ENCODE measurements around the gene SLC16A1.
"Not testable (repeated sequence)": the region's sequence is repeated elsewhere in the genome, so short reads cannot be mapped to it uniquely, and the experiment has no call there.

The SLC16A1 gene

DNA sequence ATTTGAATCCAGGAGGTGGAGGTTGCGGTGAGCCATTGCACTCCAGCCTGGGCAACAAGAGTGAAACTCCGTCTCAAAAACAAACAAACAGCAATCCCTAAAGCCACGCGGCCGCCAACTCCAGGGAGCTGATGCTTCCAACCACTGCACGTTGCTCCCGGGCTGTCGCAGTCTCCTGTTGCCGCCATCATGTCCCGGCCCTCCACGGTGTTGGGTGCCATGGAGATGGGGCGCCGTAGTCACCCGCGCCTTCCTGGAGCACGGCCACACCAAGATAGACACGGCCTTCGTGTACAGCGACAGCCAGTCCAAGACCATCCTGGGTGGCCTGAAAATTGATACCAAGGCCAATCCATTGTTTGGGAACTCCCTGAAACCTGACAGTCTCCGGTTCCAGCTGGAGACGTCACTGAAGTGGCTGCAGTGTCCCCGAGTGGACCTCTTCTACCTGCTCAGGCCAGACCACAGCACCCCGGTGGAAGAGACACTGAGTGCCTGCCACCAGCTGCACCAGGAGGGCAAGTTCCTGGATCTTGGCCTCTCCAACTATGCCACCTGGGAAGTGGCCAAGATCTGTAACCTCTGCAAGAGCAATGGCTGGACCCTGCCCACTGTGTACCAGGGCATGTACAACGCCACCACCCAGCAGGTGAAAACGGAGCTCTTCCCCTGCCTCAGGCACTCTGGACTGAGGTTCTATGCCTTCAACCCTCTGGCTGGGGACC lies 32.6 kb downstream of the SLC16A1 start:
- DNase-seq = no peak

DNA sequence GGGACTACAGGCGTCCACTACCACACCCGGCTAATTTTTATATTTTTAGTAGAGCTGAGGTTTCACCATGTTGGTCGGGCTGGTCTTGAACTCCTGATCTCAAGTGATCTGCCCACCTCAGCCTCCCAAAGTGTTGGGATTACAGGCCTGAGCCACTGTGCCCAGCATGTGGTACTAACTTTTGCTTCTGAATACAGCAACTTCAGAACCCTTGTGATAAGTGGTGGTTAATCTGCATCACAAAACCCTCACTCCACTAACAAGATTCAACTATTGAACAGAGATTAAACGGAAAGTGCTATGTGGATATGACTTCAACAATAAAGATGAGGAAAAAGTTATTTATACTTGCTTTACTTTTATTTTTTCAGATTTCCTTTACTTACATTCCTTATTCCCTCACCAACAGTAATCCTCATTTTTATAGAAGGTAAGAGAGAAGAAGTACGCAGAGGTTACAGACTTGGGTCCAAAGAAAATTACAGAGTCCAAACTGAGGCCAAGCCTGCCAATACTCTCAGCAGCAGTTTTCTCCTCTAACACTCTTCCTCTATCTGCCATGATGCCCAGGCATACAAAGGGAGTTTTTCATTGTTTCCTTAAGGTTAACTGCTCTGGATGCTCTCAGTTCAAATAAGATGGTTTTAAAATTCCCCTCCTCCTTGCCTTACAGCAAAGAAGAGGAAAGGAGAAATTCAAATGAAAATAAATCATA lies 44.3 kb downstream of the SLC16A1 start:
- DNase-seq = no peak

DNA sequence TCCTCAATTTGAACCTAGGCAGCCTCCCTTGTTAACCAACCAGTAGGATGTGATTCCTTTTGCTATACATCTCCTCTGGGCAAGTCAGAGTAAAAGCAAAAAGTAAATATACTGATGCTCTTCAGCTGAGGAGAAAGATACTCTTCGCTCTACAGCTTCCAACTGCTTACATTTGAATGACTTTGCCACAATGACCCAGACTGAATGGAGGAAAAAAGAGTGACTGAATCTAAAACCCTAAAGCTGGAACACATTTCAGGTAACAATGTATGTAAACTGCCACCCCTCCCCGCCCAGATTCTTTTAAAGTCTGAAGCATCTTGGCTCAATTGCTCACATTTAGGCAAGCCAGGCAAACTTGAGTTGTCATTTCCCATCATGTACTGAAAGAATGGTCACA lies 46.1 kb downstream of the SLC16A1 start:
- DNase-seq = no peak

DNA sequence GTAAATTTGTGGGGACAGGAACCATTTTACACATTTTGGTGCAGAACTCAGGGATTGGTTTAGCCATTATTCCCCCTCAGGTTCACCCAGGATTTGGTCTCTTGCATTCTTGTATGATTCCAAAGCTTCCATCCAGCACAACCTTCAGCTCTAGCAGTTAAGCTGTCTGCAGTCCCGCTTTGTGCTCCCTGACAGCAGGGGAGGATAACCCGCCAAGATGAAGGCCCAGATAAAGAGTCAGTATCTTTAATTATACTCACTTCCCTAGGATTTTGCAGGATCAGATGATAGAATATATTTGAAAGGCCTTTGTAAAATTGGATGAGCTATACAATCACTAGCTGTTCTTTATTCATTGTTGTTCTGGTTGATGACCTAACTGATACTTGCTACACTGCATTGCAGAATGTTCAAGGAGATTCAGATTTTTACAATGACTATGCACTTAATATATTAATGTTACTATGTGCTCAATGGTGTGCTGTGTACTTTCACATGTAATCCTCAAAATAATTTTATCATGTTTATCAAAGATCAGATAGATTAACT lies 49.8 kb downstream of the SLC16A1 start:
- no peak for DNase-seq

DNA sequence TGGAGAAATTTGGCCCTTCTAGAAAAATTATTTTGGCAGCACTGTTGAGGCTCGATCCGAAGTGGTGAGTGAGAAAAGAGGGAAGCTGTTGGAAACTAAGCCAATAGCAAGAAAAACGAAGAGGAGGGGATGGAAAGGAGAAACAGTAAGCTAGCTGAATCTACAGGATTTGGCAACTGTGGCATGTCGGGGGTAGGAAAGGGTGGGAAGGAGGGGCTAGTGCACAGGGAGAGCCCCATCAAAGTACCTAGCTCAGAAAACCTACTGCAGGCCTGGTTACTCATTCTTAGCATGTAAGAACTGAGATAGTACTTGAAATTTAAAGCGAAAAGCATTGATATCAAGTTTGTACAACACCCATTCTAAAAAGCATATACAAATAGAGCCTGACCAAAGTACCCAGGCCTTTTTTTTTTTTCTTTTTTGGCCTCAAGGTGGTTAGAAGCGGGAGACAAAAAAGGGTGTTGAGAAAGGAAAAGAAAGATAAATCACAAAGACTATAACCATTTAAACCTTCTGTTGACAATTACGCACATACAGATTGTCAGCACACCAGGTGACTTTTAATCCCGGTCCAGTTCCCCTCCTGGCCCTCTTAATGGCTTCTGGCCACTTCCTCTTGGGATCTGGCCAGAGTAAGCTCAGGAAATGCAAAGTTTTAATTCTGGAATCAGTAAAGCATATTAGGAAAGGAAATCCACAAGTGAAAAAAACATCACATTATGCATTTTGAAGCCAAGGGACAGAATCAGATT lies 50.4 kb downstream of the SLC16A1 start:
- peak; percentile 40 for DNase-seq

DNA sequence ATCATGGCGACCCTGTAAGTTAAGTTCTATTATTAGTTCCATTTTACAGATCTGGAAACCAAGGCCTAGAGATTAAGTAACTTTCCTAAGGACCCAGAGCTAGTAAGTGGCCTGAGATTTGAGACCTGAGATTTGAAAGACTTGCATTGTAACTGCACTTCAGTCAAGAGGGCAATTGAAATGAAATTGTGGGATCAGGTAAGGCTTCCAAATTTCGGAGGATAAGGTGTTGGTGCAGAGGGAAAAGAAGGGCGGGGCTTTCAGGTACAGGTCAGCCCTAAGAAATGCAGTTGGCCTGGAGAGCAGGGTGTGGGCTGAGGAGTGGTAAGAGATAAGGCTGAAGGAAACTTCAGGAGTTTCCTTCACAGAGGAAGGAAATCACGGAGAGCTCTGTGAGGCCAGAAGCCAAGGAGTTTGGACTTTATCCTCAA lies 51.1 kb downstream of the SLC16A1 start:
- no peak for DNase-seq

DNA sequence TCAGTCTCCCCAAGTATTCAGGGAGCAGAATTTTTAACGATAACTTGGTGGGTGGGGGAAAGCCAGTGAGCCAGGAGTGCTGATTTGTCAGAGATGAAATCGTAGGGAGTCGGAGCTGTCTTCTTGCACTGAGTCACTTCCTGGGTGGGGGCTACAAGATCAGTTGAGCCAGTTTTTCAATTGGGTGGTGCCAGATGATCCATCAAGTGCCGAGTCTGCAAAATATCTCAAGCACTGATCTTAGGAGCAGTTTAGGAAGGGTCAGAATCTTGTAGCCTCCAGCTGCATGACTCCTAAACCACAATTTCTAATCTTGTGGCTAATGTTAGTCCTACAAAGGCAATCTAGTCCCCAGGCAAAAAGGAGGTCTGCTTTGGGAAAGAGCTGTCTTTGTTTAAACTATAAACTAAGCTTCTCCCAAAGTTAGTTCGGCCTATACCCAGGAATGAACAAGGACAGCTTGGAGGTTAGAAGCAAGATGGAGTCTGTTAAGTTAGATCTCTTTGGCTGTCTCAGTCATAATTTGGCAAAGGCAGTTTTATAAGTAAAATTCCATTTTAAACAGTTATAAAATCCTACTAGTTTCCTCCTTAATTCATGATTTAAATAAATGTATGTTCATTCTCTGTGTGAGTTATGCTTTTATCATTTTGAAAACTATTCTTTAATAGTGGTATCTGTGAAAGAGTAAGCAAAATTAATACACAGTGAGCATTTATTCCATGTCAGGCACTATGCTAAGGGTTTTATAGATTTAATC lies 51.7 kb downstream of the SLC16A1 start:
- no peak for DNase-seq

DNA sequence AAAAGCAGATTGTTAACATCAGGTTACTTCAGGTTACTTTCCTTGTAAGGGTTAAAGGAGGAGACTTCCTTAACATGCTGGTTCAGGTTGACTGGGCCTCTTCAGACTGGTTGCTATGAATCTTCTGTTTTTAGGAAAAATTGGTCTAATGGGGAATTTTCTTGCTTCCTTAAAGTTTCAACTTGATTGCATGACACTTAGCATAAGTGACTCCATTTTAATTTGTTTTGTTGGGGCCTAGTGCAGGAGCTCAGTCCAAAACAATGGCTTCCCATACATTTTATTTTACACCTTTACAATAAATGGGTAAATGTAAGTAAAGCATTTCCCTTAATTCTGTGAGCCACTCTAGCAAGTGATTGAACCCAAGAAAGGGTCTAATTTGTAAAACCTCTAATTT lies 53.8 kb downstream of the SLC16A1 start:
- no peak for DNase-seq

DNA sequence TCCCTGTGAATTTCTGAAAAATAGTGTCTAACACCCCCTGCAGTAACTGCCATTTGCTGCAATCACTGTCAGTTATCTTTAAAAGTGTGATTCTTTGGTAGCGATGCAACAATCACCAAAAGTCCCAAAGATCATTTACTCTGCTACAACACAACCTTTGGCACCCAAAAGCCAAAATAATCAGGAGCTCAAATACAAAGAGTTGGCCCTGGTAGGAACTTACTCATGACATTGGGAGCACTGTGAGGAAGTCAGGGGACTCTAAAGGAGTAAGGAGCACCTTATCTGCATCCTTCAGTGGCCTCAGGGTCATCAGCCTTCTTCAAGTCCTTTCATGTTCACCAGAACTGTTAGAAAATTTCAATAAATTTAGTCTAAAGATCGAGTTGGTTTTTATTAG lies 54.6 kb downstream of the SLC16A1 start:
- no peak for DNase-seq

DNA sequence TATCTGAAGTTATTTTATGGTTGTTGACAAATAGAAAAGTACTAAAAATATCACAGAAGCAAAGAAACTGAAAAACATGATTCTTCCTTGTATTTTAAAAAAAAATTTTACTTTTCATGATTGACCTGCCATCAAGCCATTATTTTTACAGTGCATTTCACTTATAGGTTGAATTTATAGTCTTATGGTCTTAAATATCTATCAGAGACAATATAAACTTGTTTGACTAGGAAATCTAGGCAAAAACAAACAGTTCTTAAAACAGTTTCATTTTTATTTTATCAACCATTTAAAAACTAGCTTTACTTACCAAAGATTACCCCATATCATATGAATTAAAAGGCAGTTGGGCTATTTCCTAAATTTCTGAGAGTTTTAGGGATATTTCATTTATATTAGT lies 59.2 kb downstream of the SLC16A1 start:
- no peak for DNase-seq

DNA sequence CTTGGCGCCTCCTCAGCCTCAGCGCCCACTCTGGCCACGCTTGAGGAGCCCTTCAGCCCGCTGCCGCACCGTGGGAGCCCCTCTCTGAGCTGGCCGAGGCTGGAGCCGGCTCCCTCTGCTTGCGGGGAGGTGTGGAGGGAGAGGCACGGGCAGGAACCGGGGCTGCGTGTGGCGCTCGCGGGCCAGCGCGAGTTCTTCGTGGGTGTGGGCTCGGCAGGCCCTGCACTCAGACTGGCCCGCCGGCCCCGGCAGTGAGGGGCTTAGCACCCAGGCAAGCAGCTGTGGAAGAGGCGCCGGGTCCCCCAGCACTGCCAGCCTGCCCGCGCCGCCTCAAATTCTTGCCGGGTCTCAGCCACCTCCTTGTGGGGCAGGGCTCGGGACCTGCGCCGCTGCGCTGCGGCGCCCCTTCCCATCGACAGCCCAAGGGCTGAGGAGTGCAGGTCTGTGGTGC lies 61.4 kb downstream of the SLC16A1 start:
- no peak for DNase-seq

DNA sequence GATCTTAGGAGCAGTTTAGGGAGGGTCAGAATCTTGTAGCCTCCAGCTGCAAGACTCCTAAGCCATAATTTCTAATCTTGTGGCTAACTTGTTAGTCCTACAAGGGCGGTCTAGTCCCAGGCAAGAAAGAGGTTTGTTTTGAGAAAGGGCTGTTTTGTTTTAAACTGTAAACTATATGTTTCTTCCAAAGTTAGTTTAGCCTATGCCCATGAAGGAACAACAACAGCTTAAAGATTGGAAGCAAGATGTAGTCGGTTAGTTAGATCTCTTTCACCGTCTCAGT lies 62.0 kb downstream of the SLC16A1 start:
- DNase-seq = no peak

DNA sequence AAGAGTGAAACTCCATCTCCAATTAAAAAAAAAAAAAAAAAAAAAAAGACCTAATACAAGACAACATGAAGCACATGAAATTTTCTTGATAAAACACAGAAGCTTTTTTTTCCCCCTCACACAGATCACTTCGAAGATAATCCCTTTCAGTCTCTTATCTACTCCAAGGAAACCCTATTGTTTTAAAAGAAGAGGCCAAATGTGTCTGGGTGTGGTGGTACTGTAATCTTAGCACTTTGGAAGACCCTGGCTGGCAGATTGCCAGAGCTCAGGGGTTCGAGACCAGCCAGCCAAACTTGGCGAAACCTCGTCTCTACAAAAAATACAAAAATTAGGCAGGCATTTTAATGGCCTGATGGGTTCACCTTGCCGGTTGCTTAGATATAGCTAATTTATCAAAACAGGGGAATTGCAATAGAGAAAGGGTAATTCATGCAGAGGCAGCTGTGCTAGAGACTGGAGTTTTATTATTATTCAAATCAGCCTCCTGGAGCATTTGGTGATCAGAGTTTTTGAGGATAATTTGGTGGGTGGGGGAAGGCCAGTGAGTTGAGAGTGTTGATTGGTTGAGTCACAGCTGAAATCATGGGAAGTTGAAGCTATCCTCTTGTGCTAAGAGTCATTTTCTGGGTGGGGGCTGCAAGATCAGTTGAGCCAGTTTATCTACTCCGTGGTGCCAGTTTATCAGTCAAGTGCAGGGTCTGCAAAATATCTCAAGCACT lies 62.5 kb downstream of the SLC16A1 start:
- DNase-seq = no peak

DNA sequence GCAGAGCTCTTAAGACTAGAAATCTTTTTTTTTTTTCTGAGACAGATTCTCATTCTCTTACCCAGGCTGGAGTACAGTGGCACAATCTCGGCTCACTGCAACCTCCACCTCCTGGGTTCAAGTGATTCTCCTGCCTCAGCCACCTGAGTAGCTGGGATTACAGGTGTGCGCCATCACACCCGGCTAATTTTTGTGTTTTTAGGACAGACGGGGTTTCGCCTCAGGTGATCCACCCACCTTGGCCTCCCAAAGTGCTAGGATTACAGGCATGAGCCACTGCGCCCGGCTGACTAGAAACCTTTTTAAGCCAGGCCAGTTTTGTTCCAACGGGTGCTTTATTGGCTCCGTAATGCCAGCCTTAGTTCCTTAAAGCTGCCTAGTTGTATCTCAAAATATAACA lies 66.1 kb downstream of the SLC16A1 start:
- not testable (repeated sequence) for DNase-seq

DNA sequence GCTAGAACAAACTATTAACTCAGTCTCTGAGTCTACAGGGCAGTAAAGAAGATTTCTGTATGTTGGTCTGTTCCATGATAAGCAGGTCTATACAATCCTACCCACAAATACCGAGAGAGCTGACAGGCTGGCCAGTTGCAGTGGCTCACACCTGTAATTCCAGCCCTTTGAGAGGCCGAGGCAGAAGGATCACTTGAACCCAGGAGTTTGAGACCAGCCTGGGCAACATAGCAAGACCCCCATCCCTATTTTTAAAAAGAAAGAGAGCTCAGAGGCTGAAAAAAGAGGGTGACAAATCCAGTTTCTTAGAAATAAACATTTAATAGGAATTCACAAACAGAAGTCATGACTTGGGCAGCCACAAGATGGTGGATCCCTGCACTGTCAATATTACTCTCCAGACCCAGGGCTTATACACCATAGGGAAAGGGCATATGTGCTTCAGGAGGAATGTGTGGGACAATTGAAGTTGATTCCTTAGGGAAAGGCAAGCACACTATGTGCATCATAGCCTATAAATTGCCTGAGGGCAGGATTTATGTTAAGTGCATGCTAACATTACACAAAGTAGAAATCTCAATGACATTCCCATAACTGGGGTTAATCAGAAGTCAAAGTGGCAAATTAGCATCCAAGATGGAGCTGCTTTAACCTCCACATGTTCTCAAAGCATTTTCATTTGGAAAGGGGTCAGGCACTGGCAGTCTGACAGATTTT lies 66.8 kb downstream of the SLC16A1 start:
- DNase-seq = no peak

DNA sequence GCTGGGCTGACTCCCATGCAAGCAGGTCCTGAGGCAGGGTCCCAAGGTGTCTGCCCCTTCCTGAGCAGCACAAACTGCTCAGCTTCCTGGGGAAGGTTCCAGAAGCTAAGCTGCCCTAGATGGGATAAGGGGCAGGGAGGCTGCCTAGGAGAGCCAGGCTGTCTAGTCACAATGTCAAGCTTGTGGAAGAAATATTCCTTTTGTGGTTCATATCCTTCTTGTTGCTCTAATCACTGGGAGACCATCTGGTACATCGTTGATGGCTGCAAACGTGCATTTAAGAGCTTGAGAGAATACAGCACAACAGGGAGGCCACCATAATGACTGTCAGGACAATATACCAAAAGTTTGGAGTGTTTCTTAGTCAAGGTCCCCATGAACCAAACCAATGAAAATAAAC lies 67.4 kb downstream of the SLC16A1 start:
- DNase-seq = no peak

DNA sequence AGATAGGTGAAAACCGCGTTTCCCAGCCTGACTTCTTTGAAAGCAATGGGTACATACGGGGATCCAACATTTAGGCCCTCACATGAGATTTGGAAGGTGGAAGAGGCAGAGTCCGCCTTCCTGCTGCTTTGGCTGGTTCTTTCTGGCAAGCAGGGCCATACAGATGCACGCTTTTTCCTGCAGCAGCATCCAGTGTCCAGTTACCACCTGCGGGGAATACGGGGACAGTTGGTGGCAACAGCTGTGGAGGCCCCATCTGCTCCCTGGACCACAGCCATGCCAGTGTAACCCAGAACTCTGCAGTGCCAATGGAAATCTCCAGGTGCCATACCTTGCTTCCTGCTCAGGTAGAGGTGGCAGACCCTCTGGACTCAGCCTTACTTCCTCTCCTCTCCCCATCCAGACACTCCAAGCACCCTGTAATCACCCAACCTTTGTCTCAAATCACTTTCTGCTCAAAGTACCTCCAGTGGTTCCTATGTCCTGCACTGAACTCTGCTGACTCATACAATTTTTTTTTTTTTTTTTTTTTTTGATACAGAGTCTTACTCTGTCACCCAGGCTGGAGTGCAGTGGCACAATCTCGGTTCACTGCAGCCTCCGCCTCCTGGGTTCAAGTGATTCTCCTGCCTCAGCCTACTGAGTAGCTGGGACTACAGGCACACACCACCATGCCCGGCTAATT lies 68.3 kb downstream of the SLC16A1 start:
- DNase-seq = no peak

DNA sequence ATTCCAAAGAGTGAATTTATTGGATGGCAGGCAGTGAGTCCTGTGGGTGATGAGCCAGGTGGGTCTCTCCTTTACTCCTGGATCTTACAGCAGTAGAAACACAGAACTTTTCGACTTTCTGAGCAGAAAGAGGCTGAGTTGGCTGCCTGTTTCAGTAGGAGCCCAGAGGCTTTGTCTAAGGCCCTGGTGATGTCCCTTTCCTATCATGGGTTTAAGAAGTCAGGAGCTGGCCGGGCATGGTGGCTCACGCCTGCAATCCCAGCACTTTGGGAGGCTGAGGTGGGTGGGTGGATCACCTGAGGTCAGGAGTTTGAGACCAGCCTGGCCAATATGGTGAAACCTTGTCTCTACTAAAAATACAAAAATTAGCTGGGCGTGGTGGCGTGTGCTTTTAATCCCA lies 71.0 kb downstream of the SLC16A1 start:
- not testable (repeated sequence) for DNase-seq

DNA sequence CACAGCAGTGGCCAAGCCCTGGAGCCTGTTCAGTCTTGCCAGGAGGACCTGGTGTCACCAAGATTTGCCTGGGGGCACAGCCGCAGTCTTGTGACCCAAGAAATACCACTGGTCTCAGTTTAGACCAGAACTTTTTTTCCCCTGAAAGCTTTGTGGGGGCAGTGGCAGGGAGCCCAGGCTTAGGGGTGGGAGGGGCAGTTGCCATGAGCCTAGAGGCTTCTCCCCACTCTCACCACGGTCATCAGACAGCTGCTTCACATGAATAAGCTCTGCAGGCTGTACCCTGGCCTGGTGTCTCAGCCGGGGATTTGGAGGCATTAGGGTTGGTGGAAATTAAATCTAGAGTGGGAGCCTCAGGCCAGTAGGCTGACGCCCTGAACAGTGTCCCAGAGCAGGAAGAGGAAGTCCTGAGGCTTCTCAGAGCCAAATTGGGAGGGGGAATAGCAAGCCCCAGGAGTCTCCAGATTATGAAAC lies 73.7 kb downstream of the SLC16A1 start:
- peak; percentile 36 for DNase-seq

DNA sequence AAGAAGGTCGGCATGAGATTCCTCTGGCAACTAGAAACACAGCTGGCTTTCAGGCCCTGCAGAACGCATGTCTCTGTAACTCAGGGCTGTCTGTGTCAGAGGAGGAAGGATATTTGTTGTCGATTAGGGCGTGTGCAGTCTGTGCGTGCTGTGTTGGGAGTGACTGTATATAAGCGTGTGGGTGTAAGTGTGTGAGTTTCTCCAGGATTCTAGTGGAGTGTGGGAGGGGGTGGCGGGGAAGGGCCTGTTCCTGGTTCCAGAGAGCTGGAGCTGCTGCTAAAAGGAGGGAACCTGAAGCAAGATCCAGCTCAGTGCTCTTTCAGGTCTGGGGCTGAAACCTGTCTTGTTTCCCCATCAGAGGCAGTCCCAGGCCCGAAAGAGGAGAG lies 74.3 kb downstream of the SLC16A1 start:
- DNase-seq = no peak

DNA sequence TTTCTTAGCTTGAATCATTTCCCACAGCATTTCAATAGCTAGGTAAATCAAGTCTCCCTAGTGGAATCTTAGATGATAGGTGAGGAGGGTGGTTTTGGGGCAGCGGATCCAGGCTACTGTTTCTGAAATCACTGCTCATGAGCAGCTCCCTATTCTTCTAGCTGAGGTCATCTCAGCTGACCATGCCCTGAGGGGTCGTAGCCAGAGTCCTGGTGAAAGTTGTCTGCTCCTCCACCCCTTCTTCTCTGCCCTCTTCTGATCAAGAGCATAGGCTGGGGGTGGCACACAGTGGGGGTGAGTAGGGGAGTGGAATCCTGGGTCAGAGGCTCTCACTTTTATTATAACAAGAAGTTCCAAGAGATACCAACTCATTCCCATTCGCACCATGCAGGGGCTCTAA lies 76.2 kb downstream of the SLC16A1 start:
- no peak for DNase-seq

All from femur (tissue), 1 donor.